ENCODE data around the gene ZNF470. TPM values are rescaled to one million over a fixed set of nuclear protein-coding genes. Genes with fewer than 3 reads are reported as not detected.

Gene ZNF470
- total and polyA plus RNA-seq, 2 of the 13 experiments (the other 11 are each of a cell fraction or from before 2014, with no cell fraction given), result not detected

- TF ChIP-seq PRDM10 (CRISPR knock-in tag; IDR thresholded peaks at IDR 0.05; ENCODE audit: low read depth) (peak; percentile 95), ZNF775 (CRISPR knock-in tag; IDR thresholded peaks at IDR 0.05; ENCODE audit: borderline replicate concordance) (peak; percentile 84; the same call in 1 of the 2 replicates), CHD4 (IDR thresholded peaks at IDR 0.05; ENCODE audit: borderline replicate concordance, low read length) (no peak), TGIF2 (CRISPR knock-in tag; IDR thresholded peaks at IDR 0.05) (peak; percentile 99), MEIS2 (CRISPR knock-in tag; IDR thresholded peaks at IDR 0.05) (peak; percentile 100), PHF20 (CRISPR knock-in tag; IDR thresholded peaks at IDR 0.05) (peak; percentile 83), RBAK (CRISPR knock-in tag; IDR thresholded peaks at IDR 0.05) (peak; percentile 95), HOXA5 (CRISPR knock-in tag; IDR thresholded peaks at IDR 0.05) (peak; percentile 100), TARDBP (CRISPR knock-in tag; IDR thresholded peaks at IDR 0.05) (peak; percentile 64; the same call in 1 of the 2 replicates), ZNF235 (CRISPR knock-in tag; IDR thresholded peaks at IDR 0.05; ENCODE audit: borderline replicate concordance) (peak; percentile 100), ZNF878 (CRISPR knock-in tag; IDR thresholded peaks at IDR 0.05) (peak; percentile 100), MAF1 (CRISPR knock-in tag; IDR thresholded peaks at IDR 0.05; ENCODE audit: borderline replicate concordance) (peak; percentile 99), MXD4 (CRISPR knock-in tag; IDR thresholded peaks at IDR 0.05) (peak; percentile 99), JUND (CRISPR knock-in tag; IDR thresholded peaks at IDR 0.05) (peak; percentile 90), ZNF18 (CRISPR knock-in tag; IDR thresholded peaks at IDR 0.05; ENCODE audit: insufficient replicate concordance) (peak; percentile 99)
- TF ChIP-seq, protein P1, sequence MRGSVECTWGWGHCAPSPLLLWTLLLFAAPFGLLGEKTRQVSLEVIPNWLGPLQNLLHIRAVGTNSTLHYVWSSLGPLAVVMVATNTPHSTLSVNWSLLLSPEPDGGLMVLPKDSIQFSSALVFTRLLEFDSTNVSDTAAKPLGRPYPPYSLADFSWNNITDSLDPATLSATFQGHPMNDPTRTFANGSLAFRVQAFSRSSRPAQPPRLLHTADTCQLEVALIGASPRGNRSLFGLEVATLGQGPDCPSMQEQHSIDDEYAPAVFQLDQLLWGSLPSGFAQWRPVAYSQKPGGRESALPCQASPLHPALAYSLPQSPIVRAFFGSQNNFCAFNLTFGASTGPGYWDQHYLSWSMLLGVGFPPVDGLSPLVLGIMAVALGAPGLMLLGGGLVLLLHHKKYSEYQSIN (CRISPR knock-in tag; IDR thresholded peaks at IDR 0.05; ENCODE audit: borderline replicate concordance), result peak; percentile 98
- TF ChIP-seq, protein P2, sequence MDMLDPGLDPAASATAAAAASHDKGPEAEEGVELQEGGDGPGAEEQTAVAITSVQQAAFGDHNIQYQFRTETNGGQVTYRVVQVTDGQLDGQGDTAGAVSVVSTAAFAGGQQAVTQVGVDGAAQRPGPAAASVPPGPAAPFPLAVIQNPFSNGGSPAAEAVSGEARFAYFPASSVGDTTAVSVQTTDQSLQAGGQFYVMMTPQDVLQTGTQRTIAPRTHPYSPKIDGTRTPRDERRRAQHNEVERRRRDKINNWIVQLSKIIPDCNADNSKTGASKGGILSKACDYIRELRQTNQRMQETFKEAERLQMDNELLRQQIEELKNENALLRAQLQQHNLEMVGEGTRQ (IDR thresholded peaks at IDR 0.05; ENCODE audit: low read depth, low read length), result no peak
- TF ChIP-seq, protein P2 (CRISPR knock-in tag; IDR thresholded peaks at IDR 0.05; ENCODE audit: borderline replicate concordance), result peak; percentile 41; the same call in 1 of the 2 replicates
Measured at GRCh38 chr19:56637976-56638555, 70.8 kb downstream of the ZNF470 start (continued).
